SKM-1 (cell line): ENCODE measurements around the gene LCN6.
A peak's percentile ranks its signal among the peaks of the same experiment; 100 is the strongest.
"Not testable (repeated sequence)": the region's sequence is repeated elsewhere in the genome, so short reads cannot be mapped to it uniquely, and the experiment has no call there.

Source experiments
- DNase-seq: peaks from one replicate; lab custom pipeline; 2025; ENCODE audit not compliant: unreplicated experiment; lab: John Stamatoyannopoulos, UW

The LCN6 gene, protein sequence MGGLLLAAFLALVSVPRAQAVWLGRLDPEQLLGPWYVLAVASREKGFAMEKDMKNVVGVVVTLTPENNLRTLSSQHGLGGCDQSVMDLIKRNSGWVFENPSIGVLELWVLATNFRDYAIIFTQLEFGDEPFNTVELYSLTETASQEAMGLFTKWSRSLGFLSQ

DNA sequence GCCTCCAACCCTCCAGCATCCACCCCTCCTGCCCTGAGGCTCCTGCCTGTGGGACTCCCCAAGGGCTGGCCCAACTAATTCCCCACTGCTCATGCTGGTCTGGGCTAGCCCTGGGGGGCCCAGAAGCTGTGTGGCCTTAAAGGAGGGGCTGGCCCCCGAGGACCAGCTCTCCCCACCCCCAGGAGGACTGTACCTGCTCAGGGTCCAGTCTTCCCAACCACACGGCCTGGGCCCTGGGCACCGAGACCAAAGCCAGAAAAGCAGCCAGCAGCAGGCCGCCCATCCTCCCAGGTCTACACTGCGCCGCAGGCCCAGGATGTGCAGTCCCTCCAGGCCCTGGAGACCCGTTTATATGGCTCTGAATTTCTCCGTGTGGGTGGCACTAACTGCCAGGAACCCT, at the start of gene LCN6:
Gene LCN6, minus strand, starts transcription at position 325 of the 400 bp plus-strand sequence. Its CDS starts 42 bp downstream, at position 283.
- no peak for DNase-seq

DNA sequence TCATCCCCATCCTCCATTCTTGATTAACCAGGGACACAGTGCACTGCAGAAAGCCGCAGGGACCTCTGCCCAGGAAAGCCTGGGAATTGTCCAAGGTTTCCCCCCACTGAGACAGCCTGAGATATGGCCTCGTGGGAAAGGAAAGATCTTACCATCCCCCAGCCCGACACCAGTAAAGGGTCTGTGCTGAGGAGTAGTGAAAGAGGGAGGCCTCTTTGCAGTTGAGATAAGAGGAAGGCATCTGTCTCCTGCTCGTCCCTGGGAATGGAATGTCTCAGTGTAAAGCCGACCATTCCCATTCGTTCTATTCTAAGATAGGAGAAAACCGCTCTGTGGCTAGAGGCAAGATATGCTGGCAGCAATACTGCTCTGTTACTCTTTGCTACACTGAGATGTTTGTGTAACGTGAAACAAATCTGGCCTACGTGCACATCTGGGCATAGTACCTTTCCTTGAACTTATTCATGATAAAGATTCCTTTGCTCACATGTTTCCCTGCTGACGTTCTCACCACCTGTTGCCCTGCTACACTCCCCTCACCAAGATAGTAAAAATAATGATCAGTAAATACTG, 48.5 kb upstream of the LCN6 start:
- DNase-seq, result not testable (repeated sequence)

DNA sequence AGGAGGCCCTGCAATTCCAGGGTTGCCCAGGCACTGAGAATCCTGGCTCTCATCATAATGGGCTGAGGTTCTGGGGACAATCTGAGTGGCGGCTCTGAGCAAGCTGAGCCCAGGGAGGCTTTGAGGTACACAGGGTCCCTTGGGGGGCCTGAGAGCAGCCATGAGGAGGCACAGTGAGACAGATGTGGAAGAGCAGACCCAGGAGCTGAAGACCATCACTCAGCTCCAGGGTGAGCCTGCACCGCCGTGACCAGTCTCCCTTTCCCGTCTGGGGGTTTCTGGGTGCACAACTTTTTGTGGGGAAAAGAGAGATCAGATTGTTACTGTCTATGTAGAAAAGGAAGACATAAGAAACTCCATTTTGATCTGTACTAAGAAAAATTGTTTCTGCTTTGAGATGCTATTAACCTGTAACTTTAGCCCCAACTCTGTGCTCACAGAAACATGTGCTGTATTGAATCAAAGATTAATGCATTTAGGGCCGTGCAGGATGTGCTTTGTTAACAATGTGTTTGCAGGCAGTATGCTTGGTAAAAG, 48.0 kb upstream of the LCN6 start, which contains the start of gene CCDC183:
Gene CCDC183, plus strand, starts transcription at position 101 of the 537 bp plus-strand sequence. Its CDS starts 60 bp downstream, at position 161.
- DNase-seq, result no peak

DNA sequence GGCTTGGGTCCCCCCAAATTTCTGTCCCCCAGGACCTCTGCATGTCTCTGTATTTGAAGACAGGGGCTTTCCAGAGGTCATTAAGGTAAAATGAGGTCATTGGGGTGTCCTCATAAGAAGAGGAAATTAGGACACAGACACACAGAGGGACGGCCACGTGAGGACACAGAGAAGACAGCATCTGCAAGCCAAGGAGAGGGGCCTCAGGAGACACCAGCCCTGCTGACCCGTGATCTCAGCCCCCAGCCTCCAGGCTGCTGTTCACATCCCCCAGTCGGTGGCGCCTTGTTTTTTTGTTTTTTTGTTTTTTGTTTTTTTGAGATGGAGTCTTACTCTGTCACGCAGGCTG, 46.6 kb upstream of the LCN6 start:
- DNase-seq, result no peak

DNA sequence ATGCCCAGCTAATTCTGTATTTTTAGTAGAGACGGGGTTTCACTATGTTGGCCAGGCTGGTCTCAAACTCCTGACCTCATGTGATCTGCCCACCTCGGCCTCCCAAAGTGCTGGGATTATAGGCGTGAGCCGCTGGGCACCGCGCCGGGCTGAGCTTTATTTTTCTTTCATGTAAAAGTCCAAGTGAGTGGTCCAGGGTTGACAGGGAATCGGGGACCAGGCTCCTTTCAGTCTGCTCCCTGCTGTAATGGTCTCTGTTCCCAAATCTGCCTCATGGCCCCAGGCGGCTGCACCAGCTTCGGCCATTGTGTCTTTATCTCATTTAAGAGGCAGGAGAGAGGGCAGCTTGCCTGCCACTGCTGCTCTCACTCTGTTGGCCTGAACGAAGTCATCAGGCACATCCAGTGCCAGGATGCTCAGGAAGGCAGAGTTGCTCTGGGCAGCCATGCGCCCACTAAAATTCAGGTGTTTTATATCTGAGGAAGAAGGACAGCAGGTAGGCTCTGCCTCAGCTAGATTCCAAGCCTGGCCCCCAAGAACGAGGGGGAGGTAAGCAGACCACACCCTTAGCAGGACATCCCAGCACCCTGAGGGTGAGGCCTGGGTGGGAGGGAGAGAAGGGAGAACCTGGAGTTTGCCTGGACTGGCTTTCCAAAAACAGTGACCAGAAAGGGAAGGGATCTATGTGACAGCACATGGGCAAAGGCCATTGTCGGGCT, 46.1 kb upstream of the LCN6 start:
- DNase-seq, result no peak

DNA sequence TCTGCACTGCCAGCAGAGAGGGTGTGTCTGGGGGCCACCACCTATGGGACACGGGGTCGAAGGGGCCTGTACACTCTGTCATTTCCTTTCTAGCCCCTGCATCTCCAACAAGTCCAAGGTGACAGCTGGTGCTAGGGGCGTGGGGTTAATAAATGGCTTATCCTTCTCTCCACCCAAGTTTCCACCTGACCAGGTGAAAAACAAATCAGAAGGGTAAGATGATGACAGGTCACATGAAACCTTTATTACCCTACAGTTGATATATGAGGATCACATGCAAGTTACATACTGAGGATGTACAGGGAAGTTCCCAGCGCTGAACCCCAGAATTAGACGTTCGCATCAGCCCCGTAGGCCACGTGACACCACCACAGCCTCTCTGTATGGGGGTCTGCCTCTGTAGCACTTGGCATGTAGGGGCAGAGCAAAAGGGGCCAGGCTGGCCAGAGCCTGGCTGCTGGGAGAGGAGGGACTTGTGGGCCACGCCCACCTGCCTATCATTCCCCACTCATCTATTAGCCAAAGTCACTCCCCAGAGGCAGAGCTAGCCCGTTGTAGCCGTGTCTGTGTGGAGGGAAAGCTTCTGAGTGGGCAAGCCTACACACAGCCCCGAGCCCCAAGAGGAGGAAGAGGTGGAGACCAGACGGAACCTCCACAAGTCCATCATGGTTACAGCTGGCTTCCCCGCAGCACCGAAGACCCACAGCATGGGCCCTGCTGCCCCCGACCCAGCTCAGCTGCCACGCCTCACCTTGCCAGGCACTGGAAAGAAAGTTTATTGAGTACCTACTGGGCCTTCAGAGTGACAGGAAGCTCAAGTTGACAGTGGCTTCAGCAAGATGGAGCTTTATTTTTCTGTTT, 45.0 kb upstream of the LCN6 start:
- no peak for DNase-seq

DNA sequence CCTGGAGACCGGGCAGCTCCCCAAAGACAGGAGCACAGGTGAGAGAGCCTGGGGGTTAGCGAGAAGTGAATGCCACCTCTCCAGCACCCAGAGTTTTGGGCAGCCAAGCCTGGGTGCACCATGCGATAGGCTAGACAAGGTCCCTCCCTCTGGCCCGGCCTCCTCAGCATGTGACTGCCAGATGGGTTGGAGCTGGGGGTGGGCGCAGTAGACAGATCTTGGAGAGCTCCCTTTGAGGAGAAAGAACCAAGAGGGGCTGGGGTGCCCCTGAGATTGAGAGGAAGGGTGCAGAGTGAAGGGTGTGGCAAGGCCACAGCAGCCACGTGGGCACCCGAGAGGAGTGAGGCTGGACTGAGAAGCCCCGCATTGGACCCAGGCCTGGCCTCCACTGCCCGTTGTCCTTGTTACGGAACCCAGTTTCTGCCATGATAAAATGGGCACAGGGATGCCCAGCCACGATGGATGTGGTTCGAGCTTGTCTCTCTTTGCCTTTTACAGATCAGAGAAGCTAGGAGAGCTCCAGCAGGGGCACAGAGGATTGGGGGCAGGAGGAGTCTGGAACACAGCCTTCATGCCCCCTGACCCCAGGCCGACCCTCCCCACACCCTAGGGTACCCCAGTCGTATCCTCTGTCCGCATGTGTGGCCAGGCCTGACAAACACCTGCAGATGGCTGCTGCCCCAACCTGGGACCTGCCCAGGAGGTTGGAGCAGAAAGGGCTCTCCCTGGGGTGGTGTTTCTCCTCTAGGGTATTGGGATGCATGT, 44.2 kb upstream of the LCN6 start:
- DNase-seq, result no peak

DNA sequence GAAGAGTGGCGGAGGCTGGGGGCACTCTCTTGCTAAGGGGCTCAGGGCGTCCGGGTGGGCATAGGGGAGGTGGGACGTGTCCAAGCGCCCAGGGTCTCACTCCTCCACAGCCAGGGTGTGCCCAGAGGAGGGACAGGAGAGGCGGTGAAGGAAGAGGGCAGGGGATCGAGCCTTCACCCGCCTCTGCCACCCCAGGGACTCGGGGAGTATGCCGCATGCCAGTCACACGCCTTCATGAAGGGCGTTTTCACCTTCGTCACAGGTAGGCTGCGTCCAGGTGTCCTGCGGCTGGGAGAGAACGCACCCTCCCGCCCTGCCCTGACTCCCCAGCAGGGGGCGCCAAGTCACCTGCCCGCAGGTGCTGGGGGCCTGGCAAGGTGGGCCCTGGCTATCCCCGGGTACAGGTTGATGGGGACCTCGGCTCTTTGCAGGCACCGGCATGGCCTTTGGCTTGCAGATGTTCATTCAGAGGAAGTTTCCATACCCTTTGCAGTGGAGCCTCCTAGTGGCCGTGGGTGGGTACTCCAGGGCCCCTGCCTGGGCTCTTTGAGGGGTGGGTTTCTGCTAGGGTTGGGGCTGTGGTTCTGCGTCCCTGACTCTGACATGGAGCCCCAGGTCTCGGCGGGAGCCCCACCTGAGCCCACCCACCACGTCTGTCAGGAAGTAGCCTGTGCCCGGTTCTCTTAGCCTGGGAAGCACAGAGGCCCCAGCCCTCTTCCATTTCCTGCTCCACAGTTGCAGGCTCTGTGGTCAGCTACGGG, 43.4 kb upstream of the LCN6 start:
- DNase-seq, result peak; percentile 46

DNA sequence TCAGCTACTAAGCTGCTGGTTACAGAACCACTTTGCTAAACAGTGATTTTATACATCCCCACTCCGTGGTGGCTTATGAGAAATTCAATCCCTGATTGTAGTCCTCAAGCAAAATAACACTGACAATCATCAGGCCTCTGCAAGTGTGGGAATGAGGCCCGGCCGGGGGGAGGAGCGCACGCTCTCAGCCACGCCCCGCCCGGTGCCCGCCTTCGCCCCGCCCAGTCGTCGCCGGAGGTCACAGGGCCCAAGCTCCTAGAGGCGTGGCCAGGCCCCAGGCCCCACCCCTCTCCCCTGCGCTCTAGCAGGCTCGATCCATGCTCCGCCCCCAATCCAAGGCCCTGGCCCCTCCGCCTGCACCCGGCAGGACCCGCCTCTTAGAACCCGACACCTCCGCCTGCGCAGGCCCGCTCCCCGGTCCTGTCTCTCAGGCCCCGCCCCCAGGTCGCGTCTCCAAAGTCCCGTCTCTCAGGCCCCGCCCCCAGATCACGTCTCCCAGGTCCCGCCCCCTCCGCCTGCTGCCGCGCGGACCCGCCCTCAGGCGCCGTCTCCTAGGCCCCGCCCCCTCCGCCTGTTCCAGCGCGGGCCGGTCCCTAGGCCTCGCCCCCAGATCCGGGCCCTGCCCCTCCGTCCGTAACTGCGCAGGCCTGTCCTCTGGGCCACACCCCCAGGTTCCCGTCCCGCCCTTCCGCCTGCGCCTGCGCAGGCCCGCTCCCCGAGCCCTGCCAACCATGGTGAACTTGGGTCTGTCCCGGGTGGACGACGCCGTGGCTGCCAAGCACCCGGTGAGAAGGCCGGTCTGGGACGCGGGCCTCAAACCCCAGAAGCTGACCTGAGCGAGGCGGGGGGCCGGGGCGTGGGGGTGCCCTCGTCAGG, 42.6 kb upstream of the LCN6 start, which contains the start of gene TMEM141:
Gene TMEM141, plus strand, starts transcription at position 705 of the 876 bp plus-strand sequence. Its CDS starts 27 bp downstream, at position 732.
- peak; percentile 98 for DNase-seq

DNA sequence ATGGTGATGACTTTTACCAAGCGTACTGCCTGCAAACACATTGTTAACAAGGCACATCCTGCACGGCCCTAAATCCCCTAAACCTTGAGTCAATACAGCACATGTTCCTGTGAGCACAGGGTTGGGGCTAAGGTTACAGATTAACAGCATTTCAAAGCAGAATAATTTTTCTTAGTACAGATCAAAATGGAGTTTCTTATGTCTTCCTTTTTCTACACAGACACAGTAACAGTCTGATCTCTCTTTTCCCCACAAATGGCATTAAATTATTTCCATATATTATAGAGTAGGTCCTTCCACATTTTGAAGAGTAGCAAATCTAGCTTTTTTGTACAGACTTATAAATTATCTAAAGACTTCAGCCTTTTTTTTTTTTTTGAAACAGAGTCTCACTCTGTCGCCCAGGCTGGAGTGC, 41.2 kb upstream of the LCN6 start:
- no peak for DNase-seq

DNA sequence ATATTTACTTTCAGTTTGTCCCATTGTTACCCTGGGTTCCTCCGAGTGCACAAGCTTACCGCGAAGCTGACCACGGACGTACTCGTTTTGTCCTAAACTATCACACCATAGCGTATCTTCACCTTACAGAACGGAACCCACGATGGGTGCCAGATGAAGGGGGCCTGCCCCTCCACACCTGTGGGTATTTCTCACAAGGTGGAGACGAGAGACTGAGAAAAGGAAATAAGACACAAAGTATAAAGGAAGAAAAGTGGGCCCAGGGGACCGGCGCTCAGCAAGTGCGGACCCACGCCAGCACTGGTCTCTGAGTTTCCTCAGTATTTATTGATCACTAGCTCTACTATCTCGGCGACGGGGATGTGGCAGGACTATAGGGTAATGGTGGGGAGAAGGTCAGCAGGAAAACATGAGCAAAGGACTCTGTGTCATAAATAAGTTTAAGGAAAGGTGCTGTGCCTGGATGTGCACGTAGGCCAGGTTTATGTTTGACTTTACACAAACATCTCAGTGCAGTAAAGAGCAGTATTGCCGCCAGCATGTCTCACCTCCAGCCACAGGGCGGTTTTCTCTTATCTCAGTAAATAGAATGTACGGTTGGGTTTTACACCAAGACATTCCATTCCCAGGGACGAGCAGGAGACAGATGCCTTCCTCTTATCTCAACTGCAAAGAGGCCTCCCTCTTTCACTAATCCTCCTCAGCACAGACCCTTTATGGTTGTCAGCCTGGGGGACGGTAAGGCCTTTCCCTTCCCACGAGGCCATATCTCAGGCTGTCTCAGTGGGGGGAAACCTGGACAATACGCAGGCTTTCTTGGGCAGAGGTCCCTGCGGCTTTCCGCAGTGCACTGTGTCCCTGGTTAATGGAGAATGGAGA, 40.6 kb upstream of the LCN6 start:
- not testable (repeated sequence) for DNase-seq

DNA sequence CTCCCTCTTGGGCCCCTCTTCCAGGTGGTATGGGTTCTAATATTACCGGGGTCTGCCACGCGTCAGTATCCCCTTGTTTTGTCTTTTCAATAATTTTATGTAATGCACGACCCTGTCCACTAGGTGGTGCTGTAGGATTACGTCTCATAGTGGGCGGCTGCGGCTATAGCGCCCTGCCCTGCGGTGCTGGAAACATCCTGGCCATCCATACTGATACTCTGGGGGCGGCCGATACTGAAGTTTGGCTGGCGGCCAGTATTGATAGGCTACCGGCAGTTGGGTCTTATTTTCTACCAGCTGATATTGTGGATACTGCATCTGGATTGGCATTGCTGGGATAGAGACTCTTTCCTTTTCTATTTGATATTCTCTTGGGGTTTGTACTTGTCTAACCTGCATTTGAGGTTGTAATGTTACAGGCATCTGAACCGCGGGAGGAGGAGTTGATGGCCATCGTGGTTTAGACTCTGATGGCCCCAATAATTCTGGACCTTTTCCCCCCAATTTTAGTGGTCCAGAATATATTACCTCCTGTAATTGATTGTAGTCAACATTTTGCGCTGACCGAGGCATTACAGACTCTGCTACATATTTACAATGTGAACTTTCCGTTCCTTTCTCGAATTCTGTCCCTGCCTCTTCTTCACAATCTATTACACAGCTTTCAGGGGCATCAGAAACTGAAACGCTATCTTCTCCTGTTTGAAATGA, 39.5 kb upstream of the LCN6 start:
- peak; percentile 39 for DNase-seq

DNA sequence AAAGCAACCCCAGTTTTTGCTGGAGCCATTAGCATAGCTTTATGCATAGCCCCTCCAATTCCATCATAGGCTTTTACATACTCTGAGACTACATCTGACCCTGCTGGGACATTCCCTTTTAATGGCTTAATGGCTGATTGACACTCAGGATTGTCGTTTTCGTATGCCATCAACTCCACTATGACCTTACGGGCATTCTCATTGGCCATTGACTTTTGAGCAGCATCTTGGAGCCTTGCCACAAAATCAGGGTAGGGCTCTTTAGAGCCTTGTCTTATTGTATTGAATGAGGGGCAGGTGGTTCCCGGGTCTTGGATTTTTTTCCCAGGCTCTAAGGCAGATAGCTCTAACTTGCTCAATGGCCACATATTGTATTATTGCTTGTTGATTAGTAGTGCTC, 38.7 kb upstream of the LCN6 start:
- not testable (repeated sequence) for DNase-seq

DNA sequence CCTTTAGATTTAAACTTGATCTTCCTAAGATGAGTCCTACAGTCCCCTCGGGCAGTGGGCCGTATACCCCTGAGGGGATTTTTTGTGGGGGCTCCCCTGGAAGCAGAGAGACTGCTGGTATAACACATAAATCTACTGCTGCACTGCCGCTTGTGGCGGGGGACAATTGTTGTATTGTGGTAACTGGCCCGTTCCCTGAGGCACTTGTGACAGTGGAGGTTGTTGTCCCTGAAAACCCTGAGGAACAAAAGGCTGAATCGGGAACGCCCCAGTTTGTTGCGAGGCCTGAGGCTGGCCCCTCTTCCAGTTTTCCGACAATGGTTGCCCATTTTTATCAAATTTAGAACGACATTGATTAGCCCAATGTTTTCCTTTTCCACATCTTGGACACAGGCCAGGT, 38.1 kb upstream of the LCN6 start:
- no peak for DNase-seq

DNA sequence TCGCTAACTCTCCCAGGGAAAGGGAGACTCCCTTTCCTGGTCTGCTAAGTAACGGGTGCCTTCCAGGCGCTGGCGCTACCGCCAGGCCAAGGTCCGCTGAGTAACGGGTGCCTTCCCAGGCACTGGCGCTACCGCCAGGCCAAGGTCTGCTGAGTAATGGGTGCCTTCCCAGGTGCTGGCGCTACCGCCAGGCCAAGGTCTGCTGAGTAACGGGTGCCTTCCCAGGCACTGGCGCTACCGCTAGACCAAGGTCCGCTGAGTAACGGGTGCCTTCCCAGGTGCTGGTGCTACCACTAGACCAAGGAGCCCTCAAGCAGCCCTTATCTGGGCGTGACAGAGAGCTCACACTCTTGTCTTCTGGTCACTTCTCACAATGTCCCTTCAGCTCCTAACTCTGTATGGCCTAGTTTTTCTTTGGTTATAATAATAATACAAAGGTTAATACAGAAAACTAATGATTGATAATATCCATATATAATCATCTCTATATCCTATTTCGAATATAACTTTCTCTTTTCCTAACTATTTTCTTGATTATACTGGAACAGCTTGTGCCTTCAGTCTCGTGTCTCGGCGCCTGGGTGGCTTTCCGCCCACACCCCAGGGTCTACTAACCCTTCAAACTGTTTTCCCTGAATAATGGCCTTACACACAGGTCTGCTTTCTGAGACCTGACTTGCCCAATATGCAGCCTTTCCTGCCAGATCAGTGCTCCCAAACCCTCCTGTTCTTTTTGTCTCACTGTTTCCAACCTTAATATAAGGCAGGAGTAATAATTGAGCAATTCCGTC, 37.4 kb upstream of the LCN6 start:
- not testable (repeated sequence) for DNase-seq

DNA sequence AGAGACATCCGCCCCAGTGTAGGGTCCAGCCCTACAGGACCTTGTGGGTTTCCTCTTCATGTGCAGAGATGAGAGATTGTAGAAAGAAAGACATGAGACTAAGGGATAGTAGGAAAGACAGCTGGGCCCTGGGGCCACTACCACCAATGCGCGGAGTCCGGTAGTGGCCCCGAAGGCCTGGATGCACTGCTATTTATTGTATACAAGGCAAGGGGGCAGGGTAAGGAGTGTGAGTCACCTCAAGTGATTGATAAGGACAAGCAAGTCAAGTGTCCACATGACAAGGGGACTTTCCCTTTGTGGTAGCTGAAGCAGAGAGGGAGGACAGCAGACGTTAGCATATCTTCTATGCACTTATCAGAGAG, 36.7 kb upstream of the LCN6 start:
- no peak for DNase-seq
